ENCODE data around the gene ITPKB.
A peak's percentile ranks its signal among the peaks of the same experiment; 100 is the strongest.

ITPKB gene

GRCh38 chr1:226682871-226683814 lies 55.9 kb downstream of the ITPKB start:
- no peak for DNase-seq

DNA sequence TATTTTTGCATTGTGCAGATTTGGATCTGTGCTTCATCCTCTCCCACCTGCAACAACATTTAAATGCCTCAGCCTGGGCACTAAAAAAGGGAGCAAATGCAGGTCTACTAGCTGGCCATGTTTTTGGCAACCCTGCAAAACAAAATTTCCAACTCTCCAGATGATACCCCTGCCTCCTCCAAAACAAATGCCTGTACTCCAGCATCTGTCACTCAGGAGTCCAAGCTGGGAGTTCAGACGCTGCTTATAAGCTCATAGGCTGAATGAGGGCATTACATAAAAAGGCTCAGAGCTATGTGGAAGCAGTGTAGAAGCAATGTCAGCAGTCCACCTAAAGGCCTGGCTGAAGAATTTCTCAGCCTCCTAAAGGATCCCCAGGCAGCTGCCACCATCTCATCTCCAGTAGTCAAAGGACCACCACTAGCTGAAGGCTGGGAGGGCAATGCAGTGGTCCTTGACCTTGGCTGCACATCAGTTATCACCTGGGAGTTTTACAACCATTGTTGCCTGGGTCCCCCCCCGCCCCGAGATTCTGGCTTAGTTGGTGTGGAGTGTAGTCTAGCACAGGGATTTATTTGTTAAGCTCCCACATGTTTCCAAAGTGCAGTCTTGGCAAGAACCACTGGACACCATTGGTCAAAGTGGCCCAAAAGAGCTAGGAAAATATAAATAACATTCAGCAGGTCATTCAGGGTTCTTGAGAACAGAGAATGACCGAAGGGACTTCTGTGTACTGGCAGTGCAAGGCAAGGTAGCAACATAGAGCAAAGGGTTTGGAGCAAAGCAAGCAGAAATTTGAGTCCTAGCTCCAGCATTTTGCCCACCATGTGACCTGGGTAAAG lies 57.2 kb downstream of the ITPKB start:
- DNase-seq, result no peak

DNA sequence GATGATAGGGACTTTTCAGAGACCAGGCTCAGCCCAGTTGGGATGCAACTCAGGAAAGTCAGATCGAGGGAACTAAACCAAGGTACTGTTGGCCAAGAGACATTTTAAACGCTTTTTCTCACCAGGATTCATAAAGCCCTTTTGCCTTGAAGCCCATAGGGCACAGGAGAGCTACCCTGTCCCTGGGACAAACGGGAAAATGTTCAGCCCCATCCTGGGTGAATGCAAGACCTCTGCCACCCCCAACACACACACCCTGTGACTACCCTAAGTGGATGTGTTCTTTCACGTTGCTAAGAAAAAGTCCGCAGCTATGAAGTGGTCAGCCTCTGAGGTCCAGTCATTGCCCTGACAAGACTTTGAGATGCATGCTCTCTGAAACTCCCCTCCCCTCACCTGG lies 58.4 kb downstream of the ITPKB start:
- no peak for DNase-seq

- peak; percentile 76 for DNase-seq
Observed at GRCh38 chr1:226679853-226680516, 59.1 kb downstream of the ITPKB start.

- DNase-seq, result no peak
Observed at GRCh38 chr1:226679262-226679661, 59.8 kb downstream of the ITPKB start.

- peak; percentile 24 for DNase-seq
Observed at GRCh38 chr1:226678701-226679100, 60.4 kb downstream of the ITPKB start.

GRCh38 chr1:226678251-226678650 lies 60.8 kb downstream of the ITPKB start:
- DNase-seq, result no peak

GRCh38 chr1:226677027-226678020 lies 61.8 kb downstream of the ITPKB start:
- no peak for DNase-seq

DNA sequence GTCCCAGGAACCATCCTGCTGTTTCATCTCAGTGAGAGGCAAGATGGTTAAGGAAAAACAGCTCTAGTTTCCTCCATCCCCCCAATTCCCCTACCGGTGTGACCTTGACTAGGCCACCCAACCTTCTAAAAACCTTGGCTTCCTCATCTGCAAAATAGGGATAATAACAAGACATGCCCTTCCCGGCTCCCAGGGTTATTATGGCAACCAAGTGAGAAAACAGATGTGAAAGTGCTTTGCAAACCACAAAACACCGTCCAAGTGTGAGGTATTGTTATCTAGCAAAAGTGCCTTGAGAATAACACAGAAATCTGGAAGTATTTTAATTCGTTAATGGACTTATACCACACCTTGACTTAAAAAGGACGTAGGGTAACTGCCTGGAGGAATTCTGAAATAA lies 62.7 kb downstream of the ITPKB start:
- no peak for DNase-seq

DNA sequence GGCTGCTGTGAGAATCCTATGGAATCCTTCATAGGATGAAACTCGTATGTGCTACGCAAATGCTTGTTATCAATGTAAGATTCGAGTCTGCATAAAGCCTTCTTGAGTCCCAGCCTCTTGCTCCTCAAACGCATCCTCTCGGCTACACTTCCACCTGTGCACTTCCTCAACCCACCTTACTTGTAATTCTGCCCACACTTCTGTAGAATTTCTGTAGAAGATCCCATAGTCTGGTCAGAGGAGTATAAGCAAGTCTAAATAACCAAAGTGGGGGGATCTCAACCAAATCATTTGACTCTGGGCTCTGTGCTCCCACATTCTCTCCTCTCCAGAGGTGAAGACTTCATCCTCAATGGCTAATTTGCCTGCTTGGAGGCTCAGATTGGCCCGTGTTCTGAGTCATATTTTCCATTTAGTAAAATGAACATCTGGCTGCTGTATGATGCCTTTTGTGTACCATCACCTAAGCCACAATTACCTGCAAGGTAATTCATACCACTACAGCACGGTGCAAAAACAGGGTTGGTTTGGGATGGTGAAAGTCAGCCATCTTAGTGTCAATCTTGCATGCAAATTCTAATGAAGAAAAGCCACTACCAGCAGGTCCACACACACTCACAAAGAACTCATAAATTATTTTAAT lies 63.2 kb downstream of the ITPKB start:
- no peak for DNase-seq

DNA sequence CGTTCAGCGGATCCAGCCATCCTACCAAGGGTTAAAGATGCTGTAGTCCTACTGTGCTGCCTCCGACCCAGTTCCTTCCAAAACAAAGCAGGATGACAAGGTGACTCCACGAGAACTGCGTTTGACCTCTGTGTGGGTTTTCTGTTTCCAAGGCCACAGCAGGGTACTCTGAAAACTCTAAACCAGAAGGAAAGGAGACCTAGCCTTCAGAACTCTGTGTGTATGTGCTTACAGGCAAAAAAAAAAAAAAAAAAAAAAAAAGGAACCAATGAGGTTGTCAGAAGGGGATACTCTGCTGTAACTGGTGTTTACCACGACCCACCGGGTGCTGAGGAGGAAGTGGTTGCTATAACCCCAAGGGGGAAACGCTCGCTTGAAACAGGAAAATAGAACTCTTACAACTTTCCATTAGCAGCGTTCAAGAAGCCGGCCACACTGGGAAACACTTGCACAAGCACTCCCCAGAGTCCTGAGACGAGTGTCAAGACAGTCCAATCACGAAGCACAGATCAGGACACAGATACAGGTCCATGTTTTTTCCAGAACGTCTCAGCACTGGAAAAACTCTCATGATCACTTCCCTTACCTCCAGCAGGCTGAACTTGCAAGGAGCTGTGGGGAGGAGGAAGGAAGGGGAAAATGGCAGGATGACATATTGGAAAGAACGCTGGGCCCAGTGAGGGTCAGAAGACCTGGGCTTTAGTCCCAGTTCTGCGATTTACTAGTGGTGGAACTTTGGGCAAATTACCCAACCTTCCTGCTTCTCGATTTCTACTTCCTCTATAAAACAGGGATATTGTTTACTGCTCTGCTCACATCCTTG lies 64.0 kb downstream of the ITPKB start:
- no peak for DNase-seq

DNA sequence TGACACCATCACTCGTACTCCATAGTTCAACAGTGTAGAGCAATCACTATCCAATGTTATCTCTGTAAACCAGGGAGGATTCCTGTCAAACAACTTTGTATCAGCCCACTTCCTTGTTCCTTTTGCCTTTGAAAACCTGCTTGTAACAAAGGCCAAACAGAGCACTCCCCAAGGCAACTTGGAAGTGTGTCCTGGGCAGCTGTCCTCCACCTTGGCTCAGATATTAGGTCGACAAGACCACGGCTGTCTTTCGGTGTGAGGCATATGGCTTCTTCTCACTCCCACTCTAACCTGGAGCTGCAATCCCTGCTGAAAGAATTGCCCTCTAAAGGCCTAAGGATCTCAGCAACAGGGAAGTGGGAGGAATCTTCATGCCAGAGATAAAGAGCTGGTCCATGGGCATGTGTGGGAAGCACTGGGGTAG lies 66.7 kb downstream of the ITPKB start:
- DNase-seq, result no peak

GRCh38 chr1:226671277-226671676 lies 67.8 kb downstream of the ITPKB start:
- DNase-seq, result no peak

- no peak for DNase-seq
Observed at GRCh38 chr1:226670073-226670472, 69.0 kb downstream of the ITPKB start.

- no peak for DNase-seq
Observed at GRCh38 chr1:226668173-226668560, 70.9 kb downstream of the ITPKB start.

DNA sequence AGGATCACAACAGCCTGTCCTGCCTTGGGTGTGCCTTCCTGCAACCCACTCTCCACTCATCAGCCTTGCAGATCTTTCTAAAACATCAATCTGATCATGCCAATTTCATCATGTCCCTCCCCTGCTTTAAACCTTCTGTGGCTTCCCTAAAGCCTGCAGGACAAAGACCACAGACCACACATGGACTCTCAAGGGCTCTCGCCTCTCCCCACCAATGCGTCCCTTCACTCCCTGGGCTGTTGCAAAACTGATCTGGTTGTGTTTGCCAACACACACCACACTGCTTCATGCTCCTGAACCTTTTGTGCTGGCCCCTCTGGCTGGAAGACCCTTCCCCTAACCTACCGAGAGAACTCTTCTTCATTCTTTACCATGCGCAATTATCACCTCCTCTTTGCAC lies 72.4 kb downstream of the ITPKB start:
- DNase-seq, result no peak

DNA sequence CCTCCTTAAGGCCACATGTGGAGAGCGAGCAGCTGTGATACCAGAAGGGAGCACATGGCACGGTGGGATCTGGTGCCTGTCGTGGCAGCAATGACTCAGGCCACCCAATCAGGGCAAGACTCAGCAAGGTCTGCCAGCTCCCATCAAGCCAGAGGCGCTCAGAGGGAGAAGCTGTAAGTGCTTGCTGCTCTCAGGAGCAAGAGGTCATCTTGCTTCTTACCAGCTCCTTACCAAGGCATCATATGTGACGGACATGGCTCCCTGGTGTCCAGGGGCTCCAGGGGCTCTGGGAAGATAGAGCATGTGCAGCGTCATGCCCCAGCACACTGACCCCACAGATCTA lies 72.9 kb downstream of the ITPKB start:
- DNase-seq, result no peak

DNA sequence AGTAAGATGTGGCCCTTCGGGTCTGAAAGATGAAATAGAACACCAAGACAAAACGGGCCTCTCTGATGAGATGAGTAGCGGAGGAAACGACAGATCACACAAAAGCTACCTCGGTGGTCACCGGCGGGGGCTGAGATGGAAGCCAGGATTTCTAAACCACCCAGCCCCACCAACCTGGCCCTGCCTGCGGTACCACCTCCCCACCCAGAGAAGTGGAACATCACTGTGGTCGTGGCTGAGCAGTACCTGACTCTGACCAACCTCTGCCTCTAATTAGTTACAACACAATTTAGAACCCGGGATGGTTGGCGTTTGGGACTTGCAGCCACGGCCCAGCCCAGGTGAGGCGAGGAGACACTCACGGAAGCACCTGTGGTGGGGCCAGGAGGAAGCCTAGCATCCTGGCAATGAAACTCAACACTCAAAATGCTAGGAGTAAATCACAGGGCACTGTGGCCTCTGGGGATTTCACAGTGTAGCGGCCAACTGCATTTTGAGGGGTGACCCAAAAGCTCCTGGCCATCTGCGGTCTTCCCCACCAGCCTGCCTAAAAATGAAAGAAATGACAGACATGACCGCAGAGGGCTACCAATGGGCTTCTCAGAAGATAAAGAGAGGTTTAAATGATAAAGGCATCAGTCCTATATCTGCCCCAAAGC lies 73.4 kb downstream of the ITPKB start:
- DNase-seq, result no peak

DNA sequence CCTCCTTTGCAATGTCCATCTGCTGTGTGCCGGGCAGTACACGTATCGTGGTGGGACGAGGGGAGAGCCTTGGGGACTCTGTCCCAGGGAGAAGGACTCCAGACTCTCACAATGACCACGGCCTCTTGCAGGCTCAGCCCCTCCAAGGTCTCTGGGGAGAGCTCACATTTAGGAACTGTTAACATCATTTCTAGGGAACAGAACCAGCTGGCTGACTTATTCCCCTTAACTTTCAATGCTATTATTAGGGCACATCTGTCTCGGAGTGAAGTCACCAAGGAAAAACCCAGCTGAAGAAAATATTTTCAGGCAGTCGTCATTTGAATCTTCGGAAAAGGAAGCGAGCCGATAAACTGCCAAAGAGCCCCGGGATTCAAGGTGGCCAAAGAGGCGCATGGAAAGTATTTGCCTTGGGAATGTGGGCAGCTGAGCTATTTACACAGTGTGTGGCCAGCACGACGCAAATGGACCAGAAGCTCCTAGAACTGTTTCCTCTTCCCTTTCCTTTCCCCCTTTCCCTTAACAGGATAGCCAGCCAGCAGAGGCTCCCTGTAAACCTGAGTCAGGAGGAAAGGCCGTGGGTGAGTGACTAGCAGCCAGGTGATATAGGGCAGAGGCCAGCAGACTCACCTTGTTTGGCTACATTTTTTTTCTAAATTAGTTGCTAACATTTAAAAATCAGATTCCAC lies 74.5 kb downstream of the ITPKB start:
- DNase-seq, result no peak

- DNase-seq, result no peak
Observed at GRCh38 chr1:226663327-226663704, 75.8 kb downstream of the ITPKB start.
